Measurements from ENCODE around the gene SCGB1C2.

- TF ChIP-seq CTCF (IDR thresholded peaks at IDR 0.05) (peak; percentile 75 to 87 (median 85)), EP300 (IDR thresholded peaks at IDR 0.05) (no peak), POLR2A (IDR thresholded peaks at IDR 0.05) (no peak)
Measured at GRCh38 chr17:143785-144281, 6.5 kb downstream of the SCGB1C2 start.

All from ovary (tissue), 3 donors.